ENCODE measurements around the gene AFM.

AFM gene

DNA sequence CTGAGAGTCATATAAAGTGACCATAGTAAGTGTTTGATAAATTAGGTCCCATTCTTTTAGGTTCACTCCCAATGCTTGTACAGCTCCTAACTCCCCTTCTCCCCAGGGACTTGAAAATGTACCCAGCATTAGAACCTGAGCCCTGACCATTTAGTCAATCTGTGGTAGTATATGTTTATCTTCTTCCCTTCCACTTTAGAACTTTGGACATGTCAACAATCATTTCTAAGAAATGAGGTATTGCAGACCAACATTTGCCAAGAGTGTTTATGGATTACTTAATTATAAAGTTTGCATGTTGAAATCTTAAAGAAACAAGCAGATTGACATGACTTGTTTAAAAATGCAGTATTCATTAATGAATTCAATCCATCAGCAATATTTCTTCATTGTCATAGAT lies 26.0 kb downstream of the AFM start:
- no peak for DNase-seq (ENCODE audit: low spot score)
- TF ChIP-seq, protein P1, sequence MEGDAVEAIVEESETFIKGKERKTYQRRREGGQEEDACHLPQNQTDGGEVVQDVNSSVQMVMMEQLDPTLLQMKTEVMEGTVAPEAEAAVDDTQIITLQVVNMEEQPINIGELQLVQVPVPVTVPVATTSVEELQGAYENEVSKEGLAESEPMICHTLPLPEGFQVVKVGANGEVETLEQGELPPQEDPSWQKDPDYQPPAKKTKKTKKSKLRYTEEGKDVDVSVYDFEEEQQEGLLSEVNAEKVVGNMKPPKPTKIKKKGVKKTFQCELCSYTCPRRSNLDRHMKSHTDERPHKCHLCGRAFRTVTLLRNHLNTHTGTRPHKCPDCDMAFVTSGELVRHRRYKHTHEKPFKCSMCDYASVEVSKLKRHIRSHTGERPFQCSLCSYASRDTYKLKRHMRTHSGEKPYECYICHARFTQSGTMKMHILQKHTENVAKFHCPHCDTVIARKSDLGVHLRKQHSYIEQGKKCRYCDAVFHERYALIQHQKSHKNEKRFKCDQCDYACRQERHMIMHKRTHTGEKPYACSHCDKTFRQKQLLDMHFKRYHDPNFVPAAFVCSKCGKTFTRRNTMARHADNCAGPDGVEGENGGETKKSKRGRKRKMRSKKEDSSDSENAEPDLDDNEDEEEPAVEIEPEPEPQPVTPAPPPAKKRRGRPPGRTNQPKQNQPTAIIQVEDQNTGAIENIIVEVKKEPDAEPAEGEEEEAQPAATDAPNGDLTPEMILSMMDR (IDR thresholded peaks at IDR 0.05; ENCODE audit: extremely low read depth, missing control alignments) = no peak

DNA sequence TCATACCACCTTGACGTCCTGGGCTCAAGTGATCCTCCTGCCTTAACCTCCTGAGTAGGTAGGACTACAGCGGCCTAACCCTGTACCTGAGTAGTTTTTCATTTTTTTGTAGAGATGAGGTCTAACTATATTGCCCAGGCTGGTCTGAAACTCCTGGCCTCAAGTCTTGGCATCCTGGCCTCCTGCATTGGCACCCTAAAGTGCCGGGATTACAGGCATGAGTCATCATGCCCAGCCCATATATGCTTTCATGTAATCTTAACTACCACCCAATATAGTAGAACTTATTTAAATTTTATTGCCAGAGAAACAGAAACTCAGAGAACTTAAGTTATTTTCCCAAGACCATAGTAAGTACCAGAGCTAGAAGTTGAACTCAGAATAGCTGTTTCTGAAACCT lies 27.1 kb downstream of the AFM start:
- no peak for DNase-seq (ENCODE audit: low spot score)
- TF ChIP-seq, protein P1 (IDR thresholded peaks at IDR 0.05; ENCODE audit: extremely low read depth, missing control alignments) = no peak

DNA sequence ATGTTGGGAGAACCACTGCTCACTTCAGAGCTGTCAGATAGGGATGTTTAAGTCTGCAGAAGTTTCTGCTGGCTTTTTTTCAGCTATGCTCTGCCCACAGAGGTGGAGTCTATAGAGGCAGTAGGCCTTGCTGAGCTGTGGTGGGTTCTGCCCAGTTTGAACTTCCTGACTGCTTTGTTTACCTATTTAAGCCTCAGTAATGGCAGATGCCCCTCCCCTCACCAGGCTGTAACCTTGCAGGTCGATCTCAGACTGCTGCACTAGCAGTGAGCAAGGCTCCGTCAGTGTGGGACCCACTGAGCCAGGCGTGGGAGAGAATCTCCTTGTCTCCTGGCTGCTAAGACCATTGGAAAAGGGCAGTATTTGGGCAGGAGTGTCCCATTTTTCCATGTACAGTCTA lies 36.8 kb downstream of the AFM start:
- TF ChIP-seq, protein P1 (IDR thresholded peaks at IDR 0.05; ENCODE audit: extremely low read depth, missing control alignments) = no peak
- no peak for DNase-seq (ENCODE audit: low spot score)

DNA sequence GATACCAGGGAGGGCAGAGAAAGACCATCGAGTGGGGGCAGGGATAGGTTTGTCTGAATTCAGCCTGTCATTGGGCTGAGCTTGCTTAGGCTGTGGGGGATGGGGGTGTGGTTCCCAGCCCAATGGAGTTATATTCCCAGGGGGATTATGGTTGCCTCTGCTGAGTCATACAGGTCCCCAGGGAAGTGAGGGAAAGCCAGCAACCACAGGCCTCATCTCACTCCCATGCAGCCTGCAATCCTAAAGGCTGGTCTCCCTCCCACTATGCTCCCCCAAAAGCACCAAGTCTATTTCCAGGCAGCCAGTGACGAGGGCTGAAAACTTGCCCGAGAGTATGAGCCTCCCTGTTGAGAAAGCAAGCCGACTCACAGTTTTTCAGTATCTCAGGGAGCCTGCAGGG lies 39.3 kb downstream of the AFM start:
- TF ChIP-seq, protein P1 (IDR thresholded peaks at IDR 0.05; ENCODE audit: extremely low read depth, missing control alignments) = no peak
- no peak for DNase-seq (ENCODE audit: low spot score)

DNA sequence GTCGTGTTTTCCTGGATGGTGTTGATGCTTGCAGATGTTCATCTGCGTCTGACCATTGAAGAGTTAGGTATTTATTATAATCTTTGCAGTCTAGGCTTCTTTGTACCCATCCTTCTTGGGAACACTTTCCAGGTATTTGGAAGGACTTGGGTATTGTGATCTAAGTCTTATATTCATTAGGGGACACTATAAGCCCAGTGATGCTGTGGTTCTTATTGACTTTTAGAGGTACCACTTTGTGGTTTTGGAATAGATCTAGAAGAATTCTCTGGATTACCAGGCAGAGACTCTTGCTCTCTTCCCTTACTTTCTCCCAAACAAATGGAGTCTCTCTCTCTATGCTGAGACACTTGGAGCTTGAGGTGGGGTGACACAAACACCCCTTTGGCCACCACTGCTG lies 41.6 kb downstream of the AFM start:
- DNase-seq (ENCODE audit: low spot score) = no peak
- TF ChIP-seq, protein P1 (IDR thresholded peaks at IDR 0.05; ENCODE audit: extremely low read depth, missing control alignments) = no peak

DNA sequence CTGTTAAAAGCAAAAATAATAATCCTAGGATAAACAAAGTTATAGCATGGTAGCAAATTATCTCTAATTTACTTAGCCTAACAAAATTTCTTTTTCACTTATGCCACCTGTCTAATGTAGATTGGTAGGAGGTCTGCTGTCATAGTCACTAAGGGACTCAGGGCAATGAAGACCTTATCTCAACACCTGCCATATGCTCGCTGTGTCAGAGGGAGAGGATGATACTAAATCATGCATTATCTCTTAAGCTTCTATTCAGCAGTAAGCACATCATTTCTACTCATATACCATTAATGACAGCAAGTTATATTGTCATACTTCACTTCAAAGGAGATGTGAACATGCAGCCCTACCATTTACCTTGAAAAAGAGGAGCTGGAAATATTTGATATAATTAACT lies 44.1 kb downstream of the AFM start:
- DNase-seq (ENCODE audit: low spot score) = no peak
- TF ChIP-seq, protein P1 (IDR thresholded peaks at IDR 0.05; ENCODE audit: extremely low read depth, missing control alignments) = no peak

DNA sequence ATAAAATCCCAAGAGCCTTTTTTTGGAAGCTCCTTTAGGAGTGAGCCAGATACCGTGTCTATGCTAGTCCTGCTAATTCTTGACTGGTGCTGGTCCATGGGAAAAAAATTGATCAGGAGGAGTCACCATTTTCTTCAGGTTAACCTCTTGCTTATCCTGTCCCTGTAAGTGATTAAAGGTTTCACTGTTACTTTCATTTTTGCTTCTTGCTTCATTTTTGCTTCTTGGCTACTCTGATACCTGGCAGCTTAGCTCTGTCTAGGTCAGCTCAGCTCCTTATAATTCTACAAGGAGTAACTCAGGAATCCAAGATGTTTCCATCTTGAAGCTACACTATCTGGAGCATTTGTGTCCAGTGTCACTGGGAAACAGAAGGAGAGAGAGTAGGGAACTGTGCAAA lies 45.7 kb downstream of the AFM start:
- DNase-seq (ENCODE audit: low spot score) = no peak
- TF ChIP-seq, protein P1 (IDR thresholded peaks at IDR 0.05; ENCODE audit: extremely low read depth, missing control alignments) = no peak
